Measurements from ENCODE around the gene STAT3. TPM values are rescaled to one million over a fixed set of nuclear protein-coding genes. Genes with fewer than 3 reads are reported as not detected.
"Not testable (repeated sequence)": the region's sequence is repeated elsewhere in the genome, so short reads cannot be mapped to it uniquely, and the experiment has no call there.

Gene STAT3
- total and polyA plus RNA-seq, 2 of the 13 experiments (the other 11 are each of a cell fraction or from before 2014, with no cell fraction given) = 61.8 to 62.4 TPM

- TF ChIP-seq MAF1 (CRISPR knock-in tag; IDR thresholded peaks at IDR 0.05; ENCODE audit: borderline replicate concordance) (no peak), GFI1 (CRISPR knock-in tag; IDR thresholded peaks at IDR 0.05; ENCODE audit: borderline replicate concordance) (no peak), ZNF878 (CRISPR knock-in tag; IDR thresholded peaks at IDR 0.05) (no peak), NPAS2 (CRISPR knock-in tag; IDR thresholded peaks at IDR 0.05; ENCODE audit: borderline replicate concordance) (no peak), E2F5 (CRISPR knock-in tag; conservative IDR thresholded peaks at IDR 0.05) (no peak), SMAD9 (CRISPR knock-in tag; IDR thresholded peaks at IDR 0.05) (no peak), ZNF24 (IDR thresholded peaks at IDR 0.05) (no peak)
These were observed 66.7 kb downstream of the STAT3 start (continued) for GRCh38 chr17:42321555-42321954.

GRCh38 chr17:42317967-42318366, 70.3 kb downstream of the STAT3 start:
- TF ChIP-seq ZNF121 (CRISPR knock-in tag; IDR thresholded peaks at IDR 0.05) = 0 out of 2 replicates have a peak, but pooled peaks have one; percentile 14
- H4K20me1 ChIP-seq (ENCODE audit: insufficient read depth, low read length); CTCF ChIA-PET (ENCODE audit: low intra/inter-chr PET ratio, low total read pairs); H3K9ac ChIP-seq (ENCODE audit: insufficient read depth, low read depth, low read length); H3K27me3 ChIP-seq (ENCODE audit: control insufficient read depth in 1 of 2, insufficient read depth in 2 of 2, low read length in 2 of 2); BruUV-seq (replicated peaks); in situ Hi-C loops (cut with HindIII; ENCODE audit: extremely low pct_ligation_motif_present, low pct_unique_long_range_greater_than_20kb); H3K4me3 ChIP-seq (replicated peaks in 1 of 3; ENCODE audit: insufficient read depth in 1 of 3, low read depth in 2 of 3, low read length in 3 of 3); H2AFZ ChIP-seq (ENCODE audit: low read length); H3K4me2 ChIP-seq (ENCODE audit: low read depth, low read length); H3K9me3 ChIP-seq (ENCODE audit: low read length); H3K27ac ChIP-seq (ENCODE audit: extremely low read length, insufficient read depth, low read length); DNase-seq (ENCODE audit: low spot score); intact Hi-C loops (cut with micrococcal nuclease; ENCODE audit: unreplicated experiment); ATAC-seq; H3K79me2 ChIP-seq (ENCODE audit: insufficient read depth, low read length): not testable (repeated sequence)
- POLR2A ChIA-PET = interaction anchor here (0.5 kb wide), 1 partner anchor 1044 kb away, joined by 3 read pairs; no protein-coding TSS in a partner anchor
- FAIRE-seq = peak; percentile 12
- Histone ChIP-seq H3K4me1 (ENCODE audit: insufficient read depth, low read length) (peaks cover 50% of the 10 kb centered on the region), H3K36me3 (replicated peaks in 1 of 2; ENCODE audit: control insufficient read depth in 1 of 2, insufficient read depth in 2 of 2, low read length in 2 of 2) (peaks cover 14 to 55% of the 10 kb centered on the region in 2 experiments)
- 96% methylated on average over 6 of the region's 6 CpGs for WGBS (ENCODE audit: low lambda C conversion rate)
